ENCODE results near the gene MBTD1. TPM values are rescaled to one million over a fixed set of nuclear protein-coding genes. Genes with fewer than 3 reads are reported as not detected.
A peak's percentile ranks its signal among the peaks of the same experiment; 100 is the strongest.

Gene MBTD1
- total RNA-seq, 1 donor from 2014 or later = 7.8 TPM

DNA sequence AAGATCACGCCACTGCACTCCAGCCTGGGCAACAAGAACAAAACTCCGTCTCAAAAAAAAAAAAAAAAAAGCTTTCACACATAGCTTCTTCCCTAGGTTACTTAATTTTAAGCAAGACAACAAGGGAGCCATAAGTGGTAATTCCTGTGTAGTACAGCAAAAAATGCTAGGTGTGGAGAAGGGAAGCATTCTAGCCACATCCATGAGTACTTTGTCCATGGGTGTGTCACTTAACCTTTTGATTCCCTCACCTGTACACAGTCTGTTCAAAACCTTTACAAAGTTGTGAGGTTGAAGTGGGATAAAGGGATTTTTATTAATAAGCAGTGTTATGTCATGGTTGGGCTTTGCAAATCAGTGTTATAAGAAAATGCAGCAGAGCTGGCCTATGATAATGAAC is 89.1 kb downstream of the MBTD1 start:
- Histone ChIP-seq H3K4me3 (ENCODE audit: low read depth, low read length) (no peak overlapping the region), H3K27me3 (ENCODE audit: control insufficient read depth, insufficient read depth, low read length) (no peaks in the 10 kb centered on the region), H3K36me3 (ENCODE audit: control insufficient read depth, insufficient read depth, low read length) (peaks cover 2% of the 10 kb centered on the region)
- TF ChIP-seq, protein P1, sequence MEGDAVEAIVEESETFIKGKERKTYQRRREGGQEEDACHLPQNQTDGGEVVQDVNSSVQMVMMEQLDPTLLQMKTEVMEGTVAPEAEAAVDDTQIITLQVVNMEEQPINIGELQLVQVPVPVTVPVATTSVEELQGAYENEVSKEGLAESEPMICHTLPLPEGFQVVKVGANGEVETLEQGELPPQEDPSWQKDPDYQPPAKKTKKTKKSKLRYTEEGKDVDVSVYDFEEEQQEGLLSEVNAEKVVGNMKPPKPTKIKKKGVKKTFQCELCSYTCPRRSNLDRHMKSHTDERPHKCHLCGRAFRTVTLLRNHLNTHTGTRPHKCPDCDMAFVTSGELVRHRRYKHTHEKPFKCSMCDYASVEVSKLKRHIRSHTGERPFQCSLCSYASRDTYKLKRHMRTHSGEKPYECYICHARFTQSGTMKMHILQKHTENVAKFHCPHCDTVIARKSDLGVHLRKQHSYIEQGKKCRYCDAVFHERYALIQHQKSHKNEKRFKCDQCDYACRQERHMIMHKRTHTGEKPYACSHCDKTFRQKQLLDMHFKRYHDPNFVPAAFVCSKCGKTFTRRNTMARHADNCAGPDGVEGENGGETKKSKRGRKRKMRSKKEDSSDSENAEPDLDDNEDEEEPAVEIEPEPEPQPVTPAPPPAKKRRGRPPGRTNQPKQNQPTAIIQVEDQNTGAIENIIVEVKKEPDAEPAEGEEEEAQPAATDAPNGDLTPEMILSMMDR (IDR thresholded peaks at IDR 0.05; ENCODE audit: insufficient read depth, low read length, poor library complexity, severe bottlenecking) = no peak
- DNase-seq (ENCODE audit: low read depth) = no peak

DNA sequence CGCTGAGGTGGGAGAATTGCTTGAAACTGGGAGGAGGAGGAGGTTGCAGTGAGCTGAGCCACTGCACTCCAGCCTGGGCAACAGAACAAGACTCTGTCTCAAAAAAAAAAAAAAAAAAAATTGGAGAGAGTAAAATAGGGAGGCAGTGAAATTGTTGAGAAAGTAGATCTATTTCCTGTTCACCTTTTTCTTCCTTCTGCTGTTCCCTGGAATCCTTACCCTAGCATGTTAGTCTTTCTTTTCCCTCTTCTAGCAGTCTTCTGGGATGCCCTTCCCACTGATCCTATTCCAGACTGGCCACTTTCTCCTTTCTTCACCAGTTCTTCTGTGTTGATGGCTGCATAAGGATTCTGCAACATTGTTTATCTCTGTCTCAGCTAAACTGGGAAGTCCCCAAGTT is 90.5 kb downstream of the MBTD1 start:
- TF ChIP-seq, protein P1 (IDR thresholded peaks at IDR 0.05; ENCODE audit: insufficient read depth, low read length, poor library complexity, severe bottlenecking) = no peak
- Histone ChIP-seq H3K27me3 (ENCODE audit: control insufficient read depth, insufficient read depth, low read length) (no peaks in the 10 kb centered on the region), H3K36me3 (ENCODE audit: control insufficient read depth, insufficient read depth, low read length) (peaks cover 2% of the 10 kb centered on the region), H3K4me3 (ENCODE audit: low read depth, low read length) (no peak overlapping the region)
- DNase-seq (ENCODE audit: low read depth) = no peak

DNA sequence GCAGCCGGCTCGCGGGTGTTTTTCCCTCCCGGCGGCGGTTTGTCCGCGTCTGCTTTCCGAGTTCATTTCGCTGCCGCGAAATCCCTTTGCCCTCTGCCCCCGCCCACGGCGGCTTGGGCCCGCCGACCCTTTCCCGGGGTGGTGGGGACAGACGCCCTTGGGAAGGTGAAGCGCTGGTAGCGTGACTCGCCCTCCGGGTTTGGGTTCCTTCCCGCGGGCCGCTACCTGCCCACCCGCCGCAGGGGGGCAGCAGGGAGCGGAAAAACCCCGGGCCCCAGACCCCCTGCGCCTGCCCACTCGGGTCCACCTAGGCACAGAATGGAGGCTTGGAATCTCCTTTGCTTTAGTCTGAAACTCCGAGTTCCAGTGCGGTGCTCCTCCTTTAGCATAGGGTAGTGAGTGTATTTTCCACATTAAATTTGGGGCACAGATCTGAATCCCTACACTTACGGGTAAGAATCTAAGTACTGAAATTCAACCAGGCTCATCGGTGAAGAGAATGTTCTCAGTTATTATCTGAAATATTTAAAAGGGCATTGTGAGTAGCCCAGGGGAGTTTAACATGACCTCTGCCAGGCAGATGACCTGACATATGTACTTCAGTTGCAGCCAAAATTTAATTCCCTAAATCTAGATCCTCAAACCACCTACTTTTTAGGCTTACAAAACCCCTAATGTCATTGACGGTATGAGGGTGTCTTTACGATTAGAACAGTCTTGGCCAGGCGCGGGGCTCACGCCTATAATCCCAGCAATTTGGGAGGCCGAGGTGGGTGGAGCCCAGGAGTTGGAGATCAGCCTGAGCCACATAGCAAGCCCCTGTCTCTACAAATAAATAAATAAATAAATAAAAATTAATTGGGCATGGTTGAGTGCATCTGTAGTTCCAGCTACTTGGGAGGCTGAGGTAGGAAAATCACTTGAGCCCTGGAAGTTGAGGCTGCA is 92.6 kb downstream of the MBTD1 start:
- TF ChIP-seq, protein P1 (IDR thresholded peaks at IDR 0.05; ENCODE audit: insufficient read depth, low read length, poor library complexity, severe bottlenecking) = peak; percentile 80
- DNase-seq (ENCODE audit: low read depth) = no peak
- H3K36me3 ChIP-seq (ENCODE audit: control insufficient read depth, insufficient read depth, low read length) = peaks cover 2% of the 10 kb centered on the region

DNA sequence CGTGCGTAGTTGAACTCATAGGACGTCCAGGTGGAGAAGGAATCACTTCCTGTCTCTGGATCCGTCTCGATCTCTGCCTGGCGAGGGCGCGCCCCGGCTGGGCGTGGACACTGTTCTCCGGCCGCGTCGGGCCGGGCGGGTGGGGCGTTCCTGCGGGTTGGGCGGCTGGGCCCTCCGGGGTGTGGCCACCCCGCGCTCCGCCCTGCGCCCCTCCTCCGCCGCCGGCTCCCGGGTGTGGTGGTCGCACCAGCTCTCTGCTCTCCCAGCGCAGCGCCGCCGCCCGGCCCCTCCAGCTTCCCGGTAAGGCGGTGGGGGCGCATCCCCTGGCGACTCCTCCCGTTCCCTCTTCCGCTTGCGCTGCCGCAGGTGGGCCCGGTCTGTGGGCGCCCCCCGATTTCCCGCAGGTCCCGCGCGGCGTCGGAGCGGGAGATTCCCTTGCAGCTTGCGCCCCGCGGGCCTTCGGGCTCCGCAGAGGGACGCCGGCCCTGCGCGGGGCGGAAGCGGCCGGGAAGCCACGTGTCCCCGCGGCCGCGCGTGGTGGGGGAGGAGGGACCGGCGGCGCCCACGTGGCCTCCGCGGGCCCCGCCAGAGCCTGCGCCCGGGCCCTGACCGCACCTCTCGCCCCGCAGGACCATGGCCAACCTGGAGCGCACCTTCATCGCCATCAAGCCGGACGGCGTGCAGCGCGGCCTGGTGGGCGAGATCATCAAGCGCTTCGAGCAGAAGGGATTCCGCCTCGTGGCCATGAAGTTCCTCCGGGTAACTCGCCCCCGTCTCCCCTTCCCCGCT is 93.5 kb downstream of the MBTD1 start, which contains the start of gene NME2:
Gene NME2, plus strand, starts transcription at position 214 of the 789 bp plus-strand sequence. Its CDS starts 420 bp downstream, at position 634.
- peak; percentile 39 for DNase-seq (ENCODE audit: low read depth)
- TF ChIP-seq, protein P1 (IDR thresholded peaks at IDR 0.05; ENCODE audit: insufficient read depth, low read length, poor library complexity, severe bottlenecking) = no peak
- peaks cover 2% of the 10 kb centered on the region for H3K36me3 ChIP-seq (ENCODE audit: control insufficient read depth, insufficient read depth, low read length)
- H3K27me3 ChIP-seq (ENCODE audit: control insufficient read depth, insufficient read depth, low read length) = no peaks in the 10 kb centered on the region
- peak within 1 kb of the TSS; percentile 50 for H3K4me3 ChIP-seq (ENCODE audit: low read depth, low read length)

More for the DNA sequence above, 92.6 kb downstream of the MBTD1 start:
- Histone ChIP-seq H3K4me3 (ENCODE audit: low read depth, low read length) (peak overlapping the region; percentile 50), H3K27me3 (ENCODE audit: control insufficient read depth, insufficient read depth, low read length) (no peaks in the 10 kb centered on the region)

DNA sequence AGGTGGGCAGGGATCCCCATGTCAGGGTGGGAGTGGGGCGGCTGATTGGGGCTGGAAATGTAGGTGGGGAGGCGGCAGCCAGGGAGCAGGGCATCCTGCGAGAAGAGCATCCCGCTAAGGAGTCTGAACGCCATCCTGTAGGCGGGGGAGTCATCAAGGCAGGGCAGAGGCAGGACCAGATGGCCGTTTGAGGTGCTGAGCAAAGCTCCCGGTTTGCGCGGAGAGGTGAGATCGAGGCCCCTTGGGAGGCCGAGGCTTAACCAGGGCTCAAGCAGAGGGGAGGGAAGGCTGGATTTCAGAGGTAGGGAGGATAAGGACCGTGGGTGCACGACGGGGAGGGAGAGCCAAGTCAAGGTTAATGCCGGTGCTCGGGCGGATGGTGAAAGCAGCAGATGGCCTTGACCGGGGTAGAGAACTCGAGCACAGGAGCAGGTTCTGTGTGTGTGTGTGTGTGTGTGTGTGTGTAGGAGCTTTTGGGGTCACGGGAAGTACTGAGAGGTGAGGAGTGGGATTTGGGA is 94.1 kb downstream of the MBTD1 start:
- TF ChIP-seq, protein P1 (IDR thresholded peaks at IDR 0.05; ENCODE audit: insufficient read depth, low read length, poor library complexity, severe bottlenecking) = no peak
- Histone ChIP-seq H3K4me3 (ENCODE audit: low read depth, low read length) (peak overlapping the region; percentile 50), H3K36me3 (ENCODE audit: control insufficient read depth, insufficient read depth, low read length) (peaks cover 2% of the 10 kb centered on the region), H3K27me3 (ENCODE audit: control insufficient read depth, insufficient read depth, low read length) (no peaks in the 10 kb centered on the region)
- DNase-seq (ENCODE audit: low read depth) = no peak
